Panc1 (cell line): ENCODE data around the gene KIAA2012. TPM values are rescaled to one million over a fixed set of nuclear protein-coding genes. Genes with fewer than 3 reads are reported as not detected.

ENCODE experiments used
- ATAC-seq: fragments of 200-7000 bp; cut with Tn5 transposase; 2 replicates; pipeline ENCODE4 v1.9.1; 2020; ENCODE audit warnings: mild to moderate bottlenecking, moderate library complexity
- BruUV-seq: library from RNA; stranded (reverse); fragments of 400-500 nt; replicated peaks from 2 replicates; lab custom pipeline; 2021; lab: Mats Ljungman, UMichigan
- CTCF ChIA-PET: fragments of 300-600 bp; sonication (Branson Sonifier 250); formaldehyde crosslinking; loops from one replicate; lab custom pipeline; 2022; ENCODE audit warnings: antibody characterized with exemption; lab: Charles Lee
- POLR2A ChIA-PET: fragments of 300-600 bp; sonication (Branson Sonifier 250); formaldehyde crosslinking; loops from one replicate; lab custom pipeline; 2022; ENCODE audit warnings: antibody characterized with exemption; lab: Charles Lee
- DNase-seq: peaks from one replicate; pipeline ENCODE4 v3.0.0-alpha.2; 2010; ENCODE audit warnings: low read depth, low spot score
- H3K27ac ChIP-seq: 2 replicates; pipeline ENCODE4 v1.5.1; 2011; ENCODE audit warnings: mild to moderate bottlenecking, low read length, inconsistent platforms
- H3K27me3 ChIP-seq: fragments of 200-500 bp; sonication (Bioruptor generic); 2 replicates; pipeline ENCODE4 v1.6.0; 2014; ENCODE audit warnings: low read length, inconsistent platforms; ENCODE audit not compliant: control insufficient read depth, insufficient read depth
- H3K36me3 ChIP-seq: fragments of 200-500 bp; sonication (Bioruptor generic); 2 replicates; pipeline ENCODE4 v1.5.1; 2014; ENCODE audit warnings: inconsistent platforms, mild to moderate bottlenecking, low read length, moderate library complexity; ENCODE audit not compliant: control insufficient read depth, insufficient read depth
- H3K4me1 ChIP-seq: 2 replicates; pipeline ENCODE4 v1.5.1; 2011; ENCODE audit warnings: inconsistent platforms, mild to moderate bottlenecking, low read length, moderate library complexity; ENCODE audit not compliant: control insufficient read depth, insufficient read depth
- H3K4me3 ChIP-seq, 2 experiments: 2 replicates each; pipeline ENCODE4 v1.5.1; 2011 to 2012; ENCODE audit warnings: low read depth in 2 of 2, low read length in 2 of 2, mild to moderate bottlenecking in 2 of 2, inconsistent platforms in 1 of 2, moderate library complexity in 1 of 2
- H3K9me3 ChIP-seq: fragments of 200-500 bp; sonication (Bioruptor generic); 2 replicates; pipeline ENCODE4 v1.5.1; 2014; ENCODE audit warnings: low read depth, mild to moderate bottlenecking, inconsistent platforms, low read length, moderate library complexity; ENCODE audit not compliant: control insufficient read depth, insufficient read depth
- CTCF ChIP-seq: fragments of 450-650 bp; IDR thresholded peaks from 2 replicates; pipeline ENCODE4 v1.5.1; 2017; ENCODE audit warnings: mild to moderate bottlenecking
- POLR2AphosphoS5 ChIP-seq: IDR thresholded peaks from 2 replicates; pipeline ENCODE4 v1.6.1; 2012; ENCODE audit warnings: mild to moderate bottlenecking, low read depth, low read length, moderate library complexity
- REST ChIP-seq, 2 experiments: IDR thresholded peaks; 2 replicates each; pipeline ENCODE4 v1.6.1; 2011 to 2012; ENCODE audit warnings: low read depth in 2 of 2, control low read depth in 1 of 2, low read length in 1 of 2, mild to moderate bottlenecking in 1 of 2, moderate library complexity in 1 of 2; ENCODE audit not compliant: insufficient read depth in 1 of 2
- SIN3A ChIP-seq: IDR thresholded peaks from 2 replicates; pipeline ENCODE4 v1.6.1; 2012; ENCODE audit warnings: low read depth, mild to moderate bottlenecking, low read length, moderate library complexity, borderline replicate concordance; ENCODE audit not compliant: insufficient read depth
- TCF7L2 ChIP-seq: IDR thresholded peaks from 2 replicates; pipeline ENCODE4 v1.6.1; 2011; ENCODE audit warnings: mild to moderate bottlenecking, low read depth, low read length, inconsistent platforms
- in situ Hi-C: cut with HindIII; loops from 2 replicates; pipeline ENCODE4 v1.10.0; 2016; ENCODE audit warnings: low sequenced_read_pairs, low pct_unique_long_range_greater_than_20kb
- intact Hi-C: fragments of 100-400 bp; cut with micrococcal nuclease; formaldehyde crosslinking; loops from one replicate; pipeline ENCODE4 v1.10.0; 2022; ENCODE audit not compliant: unreplicated experiment
- total RNA-seq: library from RNA; stranded (reverse); gene quantifications from one replicate; pipeline ENCODE4 v1.2.1, GENCODE V29; 2021; ENCODE audit not compliant: unreplicated experiment

The KIAA2012 gene
- total RNA-seq, 1 experiment from 2014 or later, result not detected

- H3K4me3 ChIP-seq, result no peak overlapping the region
- no peaks in the 10 kb centered on the region for H3K27me3 ChIP-seq
- H3K9me3 ChIP-seq, result no peaks in the 10 kb centered on the region
- TF ChIP-seq TCF7L2, result no peak
- no peak for TF ChIP-seq SIN3A
- TF ChIP-seq POLR2AphosphoS5, result no peak
- TF ChIP-seq CTCF, result no peak
- TF ChIP-seq REST (IDR thresholded peaks at IDR 0.05; ENCODE audit: insufficient read depth in 1 of 2, low read depth in 2 of 2, low read length in 1 of 2), result no peak
- no TSS peak for BruUV-seq
- POLR2A ChIA-PET, result interaction anchor here (0.5 kb wide), 1 partner anchor 55 kb away, joined by 21 read pairs; no protein-coding TSS in a partner anchor
- peaks cover 6% of the 10 kb centered on the region; the same call in 1 of the 2 replicates for H3K36me3 ChIP-seq
- CTCF ChIA-PET, result no interaction called here
- DNase-seq (no peak), ATAC-seq (no peak)
- intact Hi-C loops (no loop called here), in situ Hi-C loops (no loop called here)
- H3K27ac ChIP-seq, result no peak overlapping the region
- no peaks in the 10 kb centered on the region for H3K4me1 ChIP-seq
Measured at GRCh38 chr2:202203348-202203747, 130.3 kb downstream of the KIAA2012 start.

- Histone ChIP-seq H3K36me3 (peaks cover 6% of the 10 kb centered on the region; the same call in 1 of the 2 replicates), H3K9me3 (no peaks in the 10 kb centered on the region), H3K4me1 (no peaks in the 10 kb centered on the region), H3K4me3 (no peak overlapping the region), H3K27ac (no peak overlapping the region), H3K27me3 (no peaks in the 10 kb centered on the region)
- no peak for ATAC-seq
- no peak for DNase-seq
- in situ Hi-C loops (no loop called here), intact Hi-C loops (no loop called here)
- ChIA-PET CTCF (no interaction called here), POLR2A (no interaction called here)
- BruUV-seq, result no TSS peak
- no peak for TF ChIP-seq CTCF
- TF ChIP-seq POLR2AphosphoS5, result no peak
- TF ChIP-seq SIN3A, result no peak
- no peak for TF ChIP-seq TCF7L2
- no peak for TF ChIP-seq REST (IDR thresholded peaks at IDR 0.05; ENCODE audit: insufficient read depth in 1 of 2, low read depth in 2 of 2, low read length in 1 of 2)
Measured at GRCh38 chr2:202204855-202205254, 131.8 kb downstream of the KIAA2012 start.
